HTERT RPE-1 (cell line): ENCODE measurements around the gene SUSD3.

Source experiments
- in situ Hi-C: fragments of 300-500 bp; cut with MboI; formaldehyde crosslinking; loops from 4 replicates; pipeline ENCODE4 v1.14.3; 2020; ENCODE audit warnings: low sequenced_read_pairs

The SUSD3 gene

DNA sequence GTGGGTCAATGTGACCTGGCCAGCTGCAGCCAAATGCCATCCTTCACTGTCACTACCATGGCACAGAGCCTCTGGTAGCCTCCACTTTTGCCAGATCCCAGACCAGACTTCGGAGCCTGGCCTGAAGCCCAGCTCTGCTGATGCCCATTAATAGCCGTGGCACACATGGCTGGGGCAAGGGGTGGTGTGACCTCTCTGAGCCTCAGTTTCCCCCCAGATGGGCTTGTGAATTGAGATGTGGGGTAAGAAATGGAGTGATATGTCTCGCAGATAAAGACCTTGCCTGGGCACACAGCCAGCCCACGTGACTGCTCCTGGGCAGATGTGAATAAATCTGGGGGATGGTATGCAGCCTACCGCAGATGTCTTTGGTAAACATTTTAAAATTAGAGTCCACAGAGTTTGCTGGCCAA is 13.9 kb downstream of the SUSD3 start:
- in situ Hi-C loops: no loop called here

GRCh38 chr9:93076101-93076791 is 17.7 kb downstream of the SUSD3 start:
- in situ Hi-C loops: no loop called here

- in situ Hi-C loops: no loop called here
Observed at GRCh38 chr9:93076792-93077128, 18.3 kb downstream of the SUSD3 start.

DNA sequence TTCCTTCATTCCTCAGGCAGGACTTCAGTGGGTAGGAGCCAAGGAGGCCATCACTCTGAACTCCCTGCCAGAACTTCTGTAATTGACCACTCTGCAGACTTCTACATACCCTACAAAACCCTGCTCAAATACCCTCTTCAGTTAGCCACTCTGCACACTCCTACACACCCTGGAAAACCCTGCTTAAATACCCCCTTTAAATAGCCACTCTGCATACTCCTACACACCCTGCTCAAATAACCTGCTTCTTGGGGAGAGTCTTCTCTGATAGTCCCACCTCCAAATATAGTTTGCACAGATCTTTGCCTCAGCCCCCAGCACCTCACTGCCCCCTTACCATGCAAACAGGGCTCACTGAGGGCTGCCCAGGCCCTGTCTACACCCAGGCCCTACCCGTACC is 18.9 kb downstream of the SUSD3 start:
- in situ Hi-C loops: no loop called here

GRCh38 chr9:93077811-93078210 is 19.3 kb downstream of the SUSD3 start:
- in situ Hi-C loops: no loop called here

DNA sequence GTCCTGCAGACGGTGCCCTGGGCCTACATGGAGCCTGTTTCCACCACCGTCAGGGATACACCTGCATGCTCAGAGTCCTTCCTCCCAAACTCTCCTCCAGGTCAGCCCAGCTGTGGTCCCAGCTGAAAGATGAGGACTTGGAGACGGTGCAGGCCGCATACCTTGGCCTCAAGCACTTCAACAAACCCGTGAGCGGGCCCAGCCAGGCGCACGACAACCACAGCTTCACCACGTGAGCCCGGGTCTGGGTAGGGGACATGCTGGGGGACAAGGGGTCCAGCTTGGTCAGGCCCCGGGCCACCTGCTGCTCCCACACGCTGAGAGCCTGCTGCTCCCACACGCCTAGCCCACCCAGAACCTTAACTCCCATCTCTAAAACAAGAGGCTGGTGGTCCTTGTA is 20.9 kb downstream of the SUSD3 start:
- in situ Hi-C loops: no loop called here

DNA sequence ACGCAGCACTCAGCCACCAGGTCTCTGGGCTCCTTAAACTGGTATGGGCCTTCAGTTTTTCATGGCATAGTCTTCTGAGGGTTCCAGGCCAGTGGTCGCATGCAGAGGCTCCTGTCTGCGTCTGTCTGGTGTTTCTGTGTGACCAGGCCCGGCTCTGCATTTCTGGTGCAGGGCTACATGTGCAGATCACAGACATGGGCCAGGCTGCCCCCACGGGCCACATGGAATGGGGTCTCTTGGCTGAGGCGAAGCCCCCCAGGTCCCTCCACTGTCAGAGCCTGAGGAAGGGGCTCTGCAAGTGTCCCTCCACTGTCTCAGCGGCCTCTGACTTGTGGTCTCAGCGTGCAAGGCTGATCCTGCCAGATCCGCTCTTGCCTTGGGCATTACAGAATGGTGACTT is 21.9 kb downstream of the SUSD3 start:
- in situ Hi-C loops: no loop called here

DNA sequence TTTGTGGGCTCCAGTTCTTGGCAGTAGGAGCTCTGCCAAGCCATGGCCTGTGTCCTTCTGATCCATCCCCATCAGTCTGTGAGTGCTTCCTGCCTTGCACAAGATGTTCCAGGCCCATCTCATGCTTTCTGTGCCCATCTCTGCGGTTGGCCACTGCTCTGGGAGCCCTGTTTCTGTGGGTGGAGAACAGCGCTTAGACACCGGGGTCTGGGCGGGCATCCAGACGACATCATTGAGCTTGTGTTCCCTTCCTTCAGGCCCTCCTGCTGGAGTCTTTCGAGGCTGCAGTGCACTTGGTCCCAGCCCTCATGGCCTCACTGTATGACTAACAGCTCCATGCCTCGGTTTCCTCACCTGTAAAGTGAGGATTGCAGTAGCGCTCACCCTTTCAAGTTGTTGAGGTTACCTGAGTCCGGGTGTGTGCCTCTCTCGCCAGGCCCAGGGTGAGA is 22.6 kb downstream of the SUSD3 start:
- in situ Hi-C loops: no loop called here

DNA sequence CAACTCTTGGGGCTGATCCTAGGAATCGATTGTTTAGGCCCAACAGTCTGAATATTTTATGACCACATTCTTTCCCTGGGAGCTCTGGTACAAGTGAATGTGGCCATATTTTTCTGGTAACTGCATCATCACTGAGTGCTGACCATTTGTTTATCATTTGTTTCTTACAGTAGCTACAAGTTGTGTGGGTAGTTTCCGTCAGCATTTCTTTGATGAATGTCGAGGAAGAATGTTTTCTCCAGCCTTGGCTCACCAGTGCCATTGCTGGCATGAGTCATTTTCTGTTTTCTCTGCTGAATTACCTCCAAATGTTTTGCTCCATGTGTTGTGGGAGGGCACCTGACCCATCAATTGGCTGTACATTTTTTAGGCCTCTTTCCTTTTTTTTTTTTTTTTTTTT is 23.4 kb downstream of the SUSD3 start:
- in situ Hi-C loops: no loop called here

DNA sequence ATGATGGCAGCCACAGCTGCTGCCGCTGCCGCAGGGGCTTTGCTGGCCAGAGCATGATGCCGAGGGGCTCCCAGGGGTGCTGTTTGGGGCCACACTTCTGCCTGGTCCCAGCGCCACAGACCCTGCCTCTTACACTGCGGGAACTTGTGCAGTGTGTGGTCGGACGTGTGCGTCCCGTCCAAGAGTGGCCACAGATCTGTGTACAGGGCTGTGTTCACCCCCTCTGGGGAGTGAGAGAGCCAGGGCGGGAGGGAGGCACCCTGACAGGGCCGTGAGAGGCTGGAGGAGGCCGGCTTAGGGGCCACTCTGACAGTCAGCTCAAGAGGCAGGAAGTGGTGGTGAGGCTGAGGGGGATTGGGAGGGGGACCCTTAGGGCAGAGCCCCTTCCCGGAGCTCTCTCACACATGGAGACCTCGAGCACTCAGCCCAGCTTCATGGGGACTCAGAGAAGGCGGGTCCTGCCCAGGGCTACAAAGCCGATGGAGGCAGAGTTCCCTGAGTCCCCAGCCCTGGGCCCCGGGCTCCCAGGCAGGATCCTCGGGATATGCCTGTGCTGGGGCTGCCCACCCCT is 24.4 kb downstream of the SUSD3 start:
- in situ Hi-C loops: no loop called here

DNA sequence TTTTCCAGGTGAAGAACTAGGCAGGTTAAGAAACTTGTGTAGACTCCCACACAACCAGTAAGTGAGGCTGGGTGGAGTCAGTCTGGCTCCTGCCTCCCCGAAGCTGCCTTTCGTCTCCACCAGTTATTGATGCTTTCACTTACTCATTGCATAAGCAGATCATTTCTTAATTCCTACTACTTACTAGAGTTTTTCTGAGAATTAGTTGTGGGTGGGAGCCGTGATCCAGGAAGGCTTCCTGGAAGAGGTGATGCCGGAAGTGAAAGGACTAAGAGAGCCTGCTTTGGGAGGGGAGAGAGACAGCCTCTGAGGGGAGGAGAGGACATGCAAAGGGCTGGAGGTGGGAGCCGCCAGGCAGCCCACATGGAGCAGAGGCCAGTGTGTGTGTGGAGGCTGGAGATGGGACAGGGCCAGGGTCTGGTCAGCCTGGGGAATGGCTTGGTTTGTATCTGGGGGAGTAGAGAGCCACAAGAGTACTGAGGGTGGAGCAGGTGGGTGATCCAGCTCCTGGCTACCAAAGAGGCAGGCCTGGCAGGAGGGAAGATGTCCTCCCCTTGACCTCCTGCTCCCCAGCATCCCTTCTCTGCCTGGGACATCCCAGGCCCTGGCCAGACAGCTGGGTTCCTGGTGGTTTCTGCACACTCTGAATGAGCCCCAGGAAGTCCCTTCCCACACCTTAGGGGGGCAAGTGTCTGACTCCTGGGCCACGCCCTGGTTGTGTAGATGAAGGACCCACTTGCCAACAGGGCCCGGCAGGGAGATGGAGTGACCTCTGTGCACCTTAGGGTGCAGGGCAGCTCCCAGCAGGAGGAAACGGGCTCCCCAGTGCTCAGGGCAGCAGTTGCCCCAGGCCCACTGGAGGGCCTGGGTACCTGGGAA is 25.3 kb downstream of the SUSD3 start:
- in situ Hi-C loops: no loop called here

DNA sequence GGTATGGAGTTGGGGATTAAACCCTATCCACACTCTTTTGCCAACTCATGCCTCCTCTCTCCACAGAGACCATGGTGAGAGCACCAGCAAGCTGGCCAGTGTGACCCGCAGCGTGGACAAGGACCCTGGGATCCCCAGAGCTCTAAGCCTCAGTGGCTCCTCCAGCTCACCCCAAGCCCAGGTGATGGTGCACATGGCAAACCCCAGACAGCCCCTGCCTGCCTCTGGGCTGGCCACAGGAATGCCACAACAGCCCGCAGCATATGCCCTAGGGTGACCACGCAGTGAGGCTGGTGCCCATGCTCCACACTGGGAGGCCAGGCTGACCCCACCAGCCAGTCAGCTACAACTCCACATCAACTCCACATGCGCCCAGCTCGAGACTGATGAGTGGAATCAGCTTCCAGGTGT is 26.0 kb downstream of the SUSD3 start:
- in situ Hi-C loops: no loop called here

- in situ Hi-C loops: no loop called here
Observed at GRCh38 chr9:93085676-93086075, 27.2 kb downstream of the SUSD3 start.

GRCh38 chr9:93086447-93087224 is 28.1 kb downstream of the SUSD3 start:
- in situ Hi-C loops: no loop called here

DNA sequence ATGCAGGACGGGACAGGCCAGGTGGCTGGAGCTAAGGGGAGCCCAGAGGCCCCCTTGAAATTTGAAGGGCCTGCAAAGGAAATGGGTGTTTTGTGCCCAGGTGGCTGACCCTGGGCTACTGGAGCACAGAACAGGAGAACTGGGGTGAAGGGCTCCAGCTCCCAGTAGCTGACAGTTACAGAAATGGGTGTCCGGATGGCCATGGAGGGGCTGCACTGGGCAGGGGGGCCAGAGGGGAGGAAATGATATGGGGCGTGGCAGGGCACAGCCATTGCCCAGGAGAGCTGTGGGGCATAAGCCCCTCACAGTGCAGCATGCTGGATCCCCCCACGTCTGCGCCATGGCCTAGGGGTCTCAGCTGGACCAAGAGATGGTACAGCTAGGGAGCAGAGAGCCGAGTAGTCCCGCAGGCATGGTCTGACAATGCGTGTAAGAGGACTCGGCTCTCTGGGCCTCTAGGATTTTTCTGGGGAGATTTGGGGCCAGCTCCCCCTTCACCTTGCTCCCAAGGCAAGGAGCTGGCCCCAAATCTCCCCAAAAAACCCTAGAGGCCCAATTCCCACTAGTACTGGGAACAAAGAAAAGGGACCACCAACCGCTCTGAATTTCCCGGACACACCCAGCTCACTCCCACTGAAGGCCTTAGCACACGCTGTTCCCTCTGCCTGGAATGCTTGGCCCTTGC is 29.6 kb downstream of the SUSD3 start:
- in situ Hi-C loops: no loop called here

DNA sequence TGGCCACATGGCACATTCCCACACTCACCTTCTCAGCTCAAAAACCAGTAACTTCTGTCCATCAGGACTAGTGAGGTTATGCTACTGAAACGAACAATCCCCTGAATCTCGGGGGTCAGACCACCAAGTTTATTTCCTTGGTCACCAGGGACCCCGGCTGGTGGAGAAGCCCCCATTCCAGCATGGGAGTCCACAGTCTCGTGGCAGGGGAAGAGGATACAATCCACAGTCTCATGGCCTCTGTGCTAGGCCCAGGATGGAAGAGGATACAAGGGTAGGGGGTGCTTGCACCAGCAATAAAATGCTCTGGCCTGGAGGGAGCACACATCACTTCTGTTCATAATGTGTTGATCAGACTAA is 30.1 kb downstream of the SUSD3 start:
- in situ Hi-C loops: no loop called here

GRCh38 chr9:93089024-93089423 is 30.5 kb downstream of the SUSD3 start:
- in situ Hi-C loops: no loop called here

DNA sequence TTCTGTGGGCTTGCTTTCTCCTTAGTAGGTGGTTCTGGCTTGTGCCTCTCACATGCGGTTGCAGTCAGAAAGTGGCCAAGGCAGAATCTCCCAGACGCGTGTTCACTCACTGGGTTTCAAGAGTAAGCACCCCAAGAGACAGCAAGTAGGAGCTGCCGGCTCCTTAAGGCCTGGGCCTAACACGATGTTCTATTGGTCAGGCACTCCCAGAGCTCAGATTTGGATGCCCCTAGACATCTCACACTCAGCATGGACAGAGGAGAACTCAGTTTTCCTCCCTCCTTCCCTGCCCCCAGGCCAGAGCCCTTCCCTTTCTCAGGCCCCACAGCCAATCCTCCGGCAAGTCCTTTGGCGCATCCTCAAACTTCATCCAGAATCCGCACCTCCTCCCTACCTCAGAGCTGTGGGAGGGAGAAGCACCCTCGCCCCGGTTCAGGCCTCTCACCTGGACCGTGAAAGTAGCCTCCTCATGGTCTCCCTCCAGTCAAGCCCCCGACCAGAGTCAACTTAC is 31.0 kb downstream of the SUSD3 start:
- in situ Hi-C loops: no loop called here

GRCh38 chr9:93090091-93090655 is 31.7 kb downstream of the SUSD3 start:
- in situ Hi-C loops: no loop called here

DNA sequence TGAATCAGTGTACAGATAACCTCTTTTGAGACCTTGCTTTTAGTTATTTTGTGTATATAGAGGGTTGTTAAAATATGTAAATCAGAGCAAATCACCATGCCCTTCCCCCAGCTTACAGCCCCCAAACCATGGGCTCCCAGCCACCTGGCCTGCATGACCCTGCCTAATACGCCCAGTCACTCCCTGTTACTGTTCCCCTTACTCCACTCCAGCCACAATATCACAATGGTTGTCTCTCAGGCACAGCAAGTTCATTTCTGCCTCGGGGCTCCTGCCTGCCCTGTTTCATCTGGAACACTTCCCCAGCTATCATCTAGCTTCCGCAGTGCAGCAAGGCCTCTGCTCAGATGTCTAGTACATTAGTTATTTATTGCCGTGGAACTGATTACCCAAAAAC is 32.6 kb downstream of the SUSD3 start:
- in situ Hi-C loops: no loop called here
